GM12872 (cell line): ENCODE results near the gene MAP1LC3B.

Source experiments
- CTCF ChIP-seq: IDR thresholded peaks from 3 replicates; pipeline ENCODE4 v1.5.1; 2011; ENCODE audit warnings: low read depth, mild to moderate bottlenecking, low read length, moderate library complexity; ENCODE audit not compliant: insufficient read depth

Gene MAP1LC3B

GRCh38 chr16:87369117-87369765 is 22.9 kb upstream of the MAP1LC3B start:
- TF ChIP-seq CTCF: no peak

- no peak for TF ChIP-seq CTCF
Observed at GRCh38 chr16:87369796-87370719, 22.1 kb upstream of the MAP1LC3B start.

GRCh38 chr16:87371261-87371866 is 20.8 kb upstream of the MAP1LC3B start:
- TF ChIP-seq CTCF: no peak

- no peak for TF ChIP-seq CTCF
Observed at GRCh38 chr16:87372305-87372704, 19.8 kb upstream of the MAP1LC3B start.

- TF ChIP-seq CTCF: no peak
Observed at GRCh38 chr16:87374313-87374712, 17.8 kb upstream of the MAP1LC3B start.

- TF ChIP-seq CTCF: no peak
Observed at GRCh38 chr16:87375426-87376135, 16.6 kb upstream of the MAP1LC3B start.

- TF ChIP-seq CTCF: no peak
Observed at GRCh38 chr16:87376660-87377059, 15.5 kb upstream of the MAP1LC3B start.
